Eye (tissue), 1 donor: Measurements from ENCODE around the gene ASTN2.
A peak's percentile ranks its signal among the peaks of the same experiment; 100 is the strongest.

Source experiments
- DNase-seq: peaks from one replicate; pipeline ENCODE4 v3.0.0-alpha.2; 2015

Gene ASTN2

DNA sequence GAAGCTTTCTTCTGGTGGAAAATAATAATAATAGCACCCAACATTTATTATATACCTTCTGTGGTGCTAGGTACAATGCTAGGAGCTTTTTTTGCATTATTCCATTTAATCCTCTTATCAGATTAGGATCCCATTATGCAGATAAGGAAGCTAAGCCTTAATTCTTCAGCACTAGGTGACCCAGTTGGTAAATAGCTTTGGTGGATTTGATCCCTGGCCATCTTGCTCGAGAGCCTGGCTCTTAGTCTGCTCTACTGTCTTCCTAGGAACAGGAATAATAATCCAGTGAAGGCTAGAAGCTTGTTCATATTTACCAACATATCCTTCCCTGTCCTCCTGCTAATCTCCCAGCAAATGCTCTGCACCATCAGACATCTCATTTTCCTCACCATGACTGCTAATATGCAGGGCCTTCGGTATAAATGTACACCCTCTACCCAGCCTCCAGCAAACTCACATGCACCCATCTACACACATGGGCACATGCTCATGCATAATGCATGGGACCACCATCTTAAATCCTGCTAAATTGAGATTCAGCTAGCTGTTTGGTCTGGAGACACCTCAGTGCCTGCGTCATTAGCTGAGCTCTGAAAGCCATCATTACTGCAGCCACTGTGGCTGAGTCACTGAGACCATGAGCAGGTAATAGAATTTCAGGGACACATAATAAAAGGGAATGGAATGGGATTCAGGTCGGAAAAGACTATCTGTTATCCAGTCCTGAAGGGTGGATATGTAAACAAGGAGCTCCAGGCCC is 640.3 kb downstream of the ASTN2 start:
- no peak for DNase-seq

DNA sequence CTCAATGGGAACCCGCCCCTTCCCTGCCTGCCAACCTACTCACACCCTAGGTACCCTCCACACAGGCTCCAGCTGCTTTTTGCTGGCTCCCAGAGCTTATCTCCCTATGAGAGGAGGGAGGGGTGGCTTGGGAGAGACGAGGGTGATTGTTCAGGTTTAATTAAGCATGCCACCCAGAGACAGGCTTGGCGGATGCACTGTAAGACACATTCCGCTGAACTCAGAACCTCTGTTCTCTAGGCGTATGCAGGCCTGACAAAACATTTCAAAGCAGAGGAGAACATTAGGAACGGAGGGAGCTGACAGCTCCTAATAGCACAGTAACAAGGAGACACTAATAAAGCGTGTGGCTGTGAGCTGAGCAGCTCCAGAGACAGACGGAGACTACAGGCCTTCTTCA is 647.6 kb downstream of the ASTN2 start:
- DNase-seq: peak; percentile 86

DNA sequence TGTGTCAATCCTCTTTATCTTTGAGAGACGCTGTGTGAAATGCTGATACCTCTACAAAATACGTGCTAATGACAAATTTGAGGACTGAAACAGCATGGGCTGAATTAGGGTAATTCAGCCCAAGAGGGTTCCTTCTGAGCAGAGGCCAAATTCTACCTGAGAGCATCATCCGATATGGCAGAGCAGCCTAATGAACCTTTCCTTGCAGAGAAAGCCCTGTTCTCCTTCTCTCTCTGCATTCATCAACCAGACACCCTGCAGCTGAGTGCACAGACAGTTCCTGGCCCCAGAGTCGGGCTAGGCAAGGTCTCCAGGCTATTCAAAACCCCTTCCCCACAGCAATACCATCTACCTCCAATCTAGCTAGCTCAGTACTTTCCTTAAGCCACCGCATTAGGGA is 649.8 kb downstream of the ASTN2 start:
- DNase-seq: peak; percentile 21

DNA sequence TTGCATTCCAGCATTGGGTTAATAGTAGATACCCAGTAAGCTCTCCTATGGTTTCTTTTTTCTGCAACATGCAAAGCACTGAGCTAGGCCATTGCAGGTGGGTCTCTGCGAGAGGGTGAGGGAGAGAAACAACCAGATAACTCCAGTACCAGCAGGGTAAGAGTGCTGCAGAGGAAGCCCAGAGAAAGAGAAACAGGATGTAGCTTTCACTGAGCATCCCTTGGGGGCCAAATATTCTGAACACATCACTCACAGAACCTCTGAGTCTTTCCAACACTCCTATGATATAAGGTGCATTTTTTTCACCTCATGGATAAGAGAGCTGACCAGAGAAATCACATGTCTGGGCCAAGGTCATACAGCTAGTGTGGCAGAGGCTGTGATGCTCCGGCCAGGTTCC is 651.1 kb downstream of the ASTN2 start:
- no peak for DNase-seq

DNA sequence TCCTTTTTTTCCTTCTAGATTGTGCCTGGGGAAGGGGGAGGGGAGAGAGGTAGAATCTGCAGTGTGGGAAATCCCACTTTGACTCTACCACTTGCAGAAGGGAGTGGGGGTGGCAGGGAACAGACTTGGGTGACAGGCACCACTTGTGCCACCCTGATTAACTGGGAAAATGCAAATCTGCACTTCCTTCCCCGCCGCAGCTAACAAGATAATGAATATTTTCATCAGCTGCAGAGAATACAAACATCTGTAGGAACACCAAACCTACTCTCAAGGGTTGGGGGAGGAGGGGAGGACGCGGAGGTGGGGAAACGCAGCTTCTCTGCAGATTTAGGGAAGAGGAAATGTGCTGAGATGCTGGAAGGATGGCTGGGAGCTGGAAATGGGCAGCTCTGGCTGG is 654.2 kb downstream of the ASTN2 start:
- DNase-seq: no peak

DNA sequence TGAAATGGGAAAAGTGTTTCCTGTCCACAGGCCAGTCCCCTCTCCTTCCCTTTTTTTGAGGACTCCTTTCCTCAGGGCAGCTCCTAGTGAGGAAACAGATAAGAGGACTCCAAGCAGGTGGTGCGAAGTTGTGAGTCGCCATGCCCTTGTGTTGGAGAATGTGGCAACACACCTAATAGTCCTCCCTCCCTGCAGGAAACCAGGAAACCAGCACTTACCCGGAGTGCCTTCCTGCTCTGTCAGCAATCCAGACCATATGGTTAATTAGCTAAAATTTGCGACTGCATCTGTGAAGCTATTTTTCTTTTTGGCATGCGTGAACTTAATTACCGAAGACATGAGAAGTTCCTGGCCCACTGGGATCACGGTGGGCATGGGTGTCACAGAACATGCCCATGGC is 657.8 kb downstream of the ASTN2 start:
- no peak for DNase-seq

DNA sequence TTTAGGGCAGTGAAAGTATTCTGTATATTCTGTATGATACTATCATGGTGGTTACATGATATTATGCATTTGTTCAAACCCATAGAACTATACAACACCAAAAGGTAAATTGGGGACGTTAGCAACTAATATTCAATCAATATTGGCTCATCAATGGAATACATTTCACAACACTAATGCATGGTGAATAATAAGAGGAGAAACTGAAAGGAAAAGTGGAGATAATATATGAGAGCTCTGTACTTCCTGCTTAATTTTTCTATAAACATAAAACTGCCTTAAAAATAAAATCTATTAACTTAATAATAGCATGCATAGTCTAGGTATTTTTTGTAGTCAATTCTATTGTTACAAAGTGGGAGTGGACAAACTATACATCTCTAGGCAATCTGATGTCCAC is 661.5 kb downstream of the ASTN2 start:
- no peak for DNase-seq

DNA sequence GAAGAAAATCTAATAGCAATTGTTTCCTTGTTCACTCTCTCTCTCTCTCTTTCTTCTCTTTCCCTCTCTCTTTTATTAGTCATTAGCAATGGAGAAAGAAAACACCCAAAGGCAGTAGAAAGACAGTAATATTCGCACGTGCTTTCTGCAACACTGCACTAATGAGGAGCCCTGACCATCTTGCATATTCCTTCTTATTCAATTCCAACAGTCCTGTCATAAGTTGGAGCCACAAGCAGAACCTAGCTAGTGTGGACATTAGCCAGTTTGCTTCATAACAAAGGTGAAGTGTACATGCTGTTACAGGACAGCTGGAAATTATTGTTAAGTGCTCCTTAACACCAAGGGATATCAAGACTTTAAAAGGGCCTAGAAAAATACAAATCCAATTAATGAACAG is 664.3 kb downstream of the ASTN2 start:
- DNase-seq: no peak

DNA sequence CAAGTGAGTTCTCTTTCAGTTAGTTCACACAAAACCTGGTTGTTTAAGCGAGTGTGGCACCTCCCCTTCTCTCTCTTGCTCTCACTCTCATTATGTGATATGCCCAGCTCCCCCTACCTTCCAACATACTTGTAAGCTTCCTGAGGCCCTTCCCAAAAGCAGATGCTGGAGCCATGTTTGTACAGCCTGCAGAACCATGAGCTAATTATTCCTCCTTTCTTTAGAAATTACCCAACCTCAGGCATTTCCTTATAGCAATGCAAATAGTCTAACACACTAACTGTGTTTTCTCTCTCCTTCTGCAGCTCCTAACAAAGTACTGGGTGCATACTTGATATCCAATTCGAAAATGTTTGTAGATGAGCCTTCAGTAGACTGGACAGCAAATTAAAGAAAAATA is 665.1 kb downstream of the ASTN2 start:
- no peak for DNase-seq

DNA sequence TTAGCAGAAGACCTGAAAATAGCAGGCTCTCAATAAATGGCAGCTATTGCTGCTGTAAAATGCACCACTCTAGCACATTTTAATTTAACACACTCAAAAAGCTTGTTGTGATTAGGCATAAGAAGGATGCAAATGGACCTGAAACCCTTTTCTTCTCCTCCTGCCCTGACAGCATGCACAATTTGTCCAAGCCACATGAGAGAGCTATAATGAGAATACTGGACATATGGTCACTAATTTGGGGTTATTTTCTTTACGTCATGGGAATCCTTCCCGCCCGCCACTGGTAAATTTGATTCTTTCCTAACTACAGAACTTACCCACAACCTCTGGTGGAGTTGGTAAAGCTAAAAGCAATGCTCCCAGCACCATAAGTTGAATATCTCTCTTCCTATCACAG is 665.7 kb downstream of the ASTN2 start:
- no peak for DNase-seq

DNA sequence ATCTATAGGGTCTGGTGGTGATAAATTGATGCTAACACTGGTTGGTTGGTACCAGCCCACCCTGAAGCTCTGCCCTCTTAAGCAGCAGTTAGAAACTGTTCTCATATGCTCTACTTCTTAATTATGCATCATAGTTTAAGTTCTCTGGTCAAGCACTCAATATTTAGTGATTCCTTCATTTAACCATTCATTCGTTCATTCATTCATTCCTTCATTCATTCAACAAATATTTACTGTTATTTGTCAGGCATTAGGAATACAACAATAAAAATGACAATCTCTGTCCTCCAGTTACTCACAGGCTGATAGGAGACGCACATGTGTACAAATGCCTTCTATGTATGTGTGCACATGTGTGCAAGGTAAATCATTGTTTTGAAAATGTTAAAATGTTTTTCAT is 673.1 kb downstream of the ASTN2 start:
- no peak for DNase-seq

DNA sequence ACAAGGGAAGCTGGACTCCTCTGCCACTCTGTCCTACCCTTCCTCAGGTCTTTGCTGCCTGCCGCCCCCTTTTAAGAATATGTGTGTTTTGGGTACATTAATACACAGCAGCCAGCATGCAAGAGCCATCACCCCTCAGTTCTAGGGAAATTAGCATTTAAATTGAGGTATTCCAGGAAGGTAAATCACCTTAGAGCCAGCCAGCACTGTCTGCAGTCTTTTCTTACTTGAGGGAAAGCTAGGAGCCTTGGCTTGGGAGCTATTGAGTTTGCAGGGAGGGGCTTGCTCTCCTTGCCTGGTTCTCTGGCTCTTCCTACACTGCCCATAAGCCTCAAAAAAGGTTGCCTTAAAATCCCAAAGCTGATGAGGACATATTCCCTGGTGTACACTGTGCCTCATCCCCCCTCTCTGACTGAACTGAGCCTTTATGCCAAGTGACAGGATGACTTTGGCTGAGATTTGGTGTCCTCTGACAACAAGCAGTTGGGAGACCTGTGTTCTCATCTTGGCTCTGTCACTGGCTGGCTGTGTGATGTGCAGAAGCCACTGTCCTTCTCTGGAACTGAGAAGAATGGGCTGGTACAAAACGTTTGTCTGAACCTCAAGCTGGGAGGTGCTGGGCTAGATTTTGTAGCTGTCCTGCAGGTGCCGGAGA is 673.6 kb downstream of the ASTN2 start:
- no peak for DNase-seq

DNA sequence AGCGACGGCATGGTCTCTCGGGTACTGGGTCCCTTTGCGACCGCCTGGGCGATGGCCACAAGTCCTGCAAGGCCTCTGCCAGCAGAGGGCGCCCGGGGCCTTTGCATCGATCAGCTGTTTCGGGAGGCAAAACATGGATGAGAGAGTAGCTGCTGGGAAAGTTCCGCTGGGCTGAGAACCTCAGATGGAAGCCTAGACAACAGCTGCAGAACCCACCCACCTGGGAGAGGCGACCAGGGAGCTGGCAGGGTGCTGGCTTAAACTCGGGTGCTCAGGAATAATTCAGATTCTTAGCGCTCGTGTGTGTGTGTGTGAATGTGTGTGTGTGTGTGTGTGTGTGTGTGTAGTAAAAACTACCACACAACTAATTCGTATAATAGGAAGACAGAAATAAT is 677.7 kb downstream of the ASTN2 start:
- DNase-seq: peak; percentile 92

DNA sequence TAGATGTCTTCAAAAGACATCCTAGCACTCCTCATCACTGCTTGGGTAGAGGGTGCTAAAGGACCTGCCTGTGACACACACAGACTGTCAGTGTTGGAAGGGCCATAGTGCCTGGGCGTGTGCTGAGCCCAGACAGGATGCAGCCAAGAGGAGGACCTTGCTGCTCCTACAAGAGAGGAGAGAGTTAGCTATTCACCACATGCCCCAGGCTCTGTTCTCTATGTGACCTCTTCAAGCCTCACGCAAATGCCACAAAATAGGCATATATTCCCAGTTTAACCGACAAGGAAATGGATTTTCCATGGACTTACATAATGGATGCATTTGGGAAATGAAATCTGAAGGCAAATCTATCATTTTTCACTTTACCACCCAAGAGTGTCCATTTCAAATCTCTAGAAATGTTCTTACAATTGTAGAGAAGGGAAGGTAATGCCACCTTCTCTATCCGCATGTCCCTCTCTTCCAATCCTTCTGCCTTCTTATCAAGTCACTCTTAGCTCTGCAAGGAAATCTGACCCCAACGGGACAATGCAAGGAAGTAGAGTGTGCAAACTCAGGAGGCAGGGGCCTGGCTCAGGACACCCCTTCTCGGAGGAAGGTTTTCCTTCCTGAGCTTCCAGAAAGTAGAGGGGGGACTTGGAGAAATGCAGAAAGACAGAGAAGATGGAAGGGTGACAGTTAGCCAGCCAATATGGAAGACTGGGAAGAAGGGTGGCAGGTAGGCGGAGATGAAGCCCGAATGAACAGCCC is 678.3 kb downstream of the ASTN2 start:
- DNase-seq: no peak

DNA sequence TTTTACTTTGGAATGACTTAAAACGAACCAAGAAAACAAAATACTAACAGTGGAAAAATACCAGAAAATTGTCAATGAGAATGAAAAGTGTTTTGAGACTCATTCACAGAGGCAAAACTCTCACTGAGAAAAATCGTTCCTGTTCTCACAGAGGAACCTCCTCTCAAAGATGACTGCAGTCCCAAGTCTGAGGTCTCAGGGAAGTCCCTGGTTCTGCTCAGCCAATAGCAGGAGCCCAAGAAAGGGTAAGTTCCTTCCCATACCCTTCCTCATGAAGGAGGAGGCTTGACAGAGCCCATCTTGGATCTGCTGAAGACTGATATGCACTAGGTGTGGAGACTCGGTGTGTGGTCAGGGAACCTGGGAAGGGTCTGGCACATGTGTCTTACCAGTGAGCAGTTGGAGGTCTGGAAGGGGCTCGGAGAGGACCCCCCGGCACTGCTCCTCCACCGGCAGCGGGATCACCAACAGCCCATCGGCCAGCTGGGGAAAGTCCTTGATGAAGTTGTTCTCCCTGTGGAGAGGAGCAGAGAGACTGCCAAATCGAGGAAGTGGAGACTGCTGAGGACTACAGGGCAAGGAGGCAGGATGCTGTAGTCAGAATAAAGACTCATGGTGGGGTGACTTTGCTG is 681.7 kb downstream of the ASTN2 start:
- no peak for DNase-seq

DNA sequence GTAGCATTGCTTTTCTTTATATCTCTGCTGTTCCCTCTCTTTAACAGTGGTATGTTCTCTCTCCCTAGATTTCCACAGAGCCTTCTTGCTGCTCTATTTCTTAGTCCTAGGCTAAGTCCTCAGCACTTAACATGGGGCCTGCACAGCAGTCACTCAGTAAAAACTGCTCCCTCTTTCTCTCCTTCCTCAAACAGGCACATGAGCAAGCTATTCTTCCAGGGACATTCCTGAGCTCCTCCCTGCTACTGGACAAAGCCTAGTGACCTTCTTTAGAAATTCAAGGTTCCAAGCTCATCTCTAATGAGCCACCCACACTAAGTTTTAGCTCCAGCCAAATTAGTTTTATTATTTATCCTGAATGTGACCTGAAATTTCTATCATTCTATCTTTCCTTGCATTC is 688.3 kb downstream of the ASTN2 start:
- DNase-seq: peak; percentile 29

DNA sequence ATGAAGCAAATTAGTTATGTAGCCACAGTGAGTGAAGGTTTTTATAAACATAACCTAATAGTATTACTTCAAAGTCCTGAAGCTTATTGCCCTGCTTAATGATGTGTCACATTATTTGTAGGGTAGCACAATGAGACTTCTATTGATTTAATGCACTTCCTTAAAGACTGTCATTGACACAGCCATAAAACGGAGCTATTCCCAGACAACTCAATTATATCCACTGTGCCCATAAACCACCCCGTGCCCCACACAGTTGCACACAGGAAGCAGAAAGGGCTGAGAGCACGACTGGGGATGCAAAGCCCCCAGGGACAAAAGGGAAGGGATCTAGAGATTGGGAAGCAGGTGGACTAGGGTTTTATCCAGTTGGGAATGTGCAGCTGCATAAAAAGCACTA is 690.7 kb downstream of the ASTN2 start:
- DNase-seq: no peak

DNA sequence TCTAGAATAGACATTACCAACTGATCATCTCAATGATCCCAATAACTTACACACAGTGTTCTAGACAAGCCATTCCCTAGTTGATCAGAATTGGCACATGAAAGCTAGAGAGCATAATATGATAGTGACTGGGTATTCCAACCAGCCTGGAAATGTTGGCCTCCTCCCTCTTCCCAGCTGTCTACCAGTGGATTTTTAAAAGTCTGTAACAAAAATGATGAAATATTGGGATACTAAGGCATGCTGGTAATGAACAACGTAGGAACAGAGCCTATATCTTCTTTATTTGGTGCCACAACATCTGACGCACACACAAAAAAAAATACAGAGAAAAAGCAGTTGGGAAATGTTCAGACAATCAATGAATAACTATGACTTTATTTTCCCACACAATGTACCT is 692.9 kb downstream of the ASTN2 start:
- DNase-seq: no peak

DNA sequence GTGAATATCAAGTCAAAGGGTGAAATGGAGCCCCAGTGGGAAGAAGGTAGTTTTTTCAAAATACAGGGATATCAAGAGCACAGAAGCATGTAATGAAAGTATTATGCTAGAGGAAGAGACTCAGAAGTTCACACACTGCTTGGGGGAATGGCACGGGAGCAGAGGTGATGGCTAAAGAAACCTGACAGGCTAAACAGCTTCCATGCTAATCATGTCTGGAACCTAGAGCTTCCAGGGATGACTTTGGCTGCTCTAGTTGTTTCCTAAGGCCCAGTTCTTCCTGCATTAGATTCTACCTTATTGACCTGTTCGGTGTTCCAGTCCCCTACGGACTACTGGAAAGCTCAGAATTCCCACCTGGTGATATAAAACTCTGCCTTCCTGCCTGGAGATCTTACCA is 693.4 kb downstream of the ASTN2 start:
- no peak for DNase-seq

DNA sequence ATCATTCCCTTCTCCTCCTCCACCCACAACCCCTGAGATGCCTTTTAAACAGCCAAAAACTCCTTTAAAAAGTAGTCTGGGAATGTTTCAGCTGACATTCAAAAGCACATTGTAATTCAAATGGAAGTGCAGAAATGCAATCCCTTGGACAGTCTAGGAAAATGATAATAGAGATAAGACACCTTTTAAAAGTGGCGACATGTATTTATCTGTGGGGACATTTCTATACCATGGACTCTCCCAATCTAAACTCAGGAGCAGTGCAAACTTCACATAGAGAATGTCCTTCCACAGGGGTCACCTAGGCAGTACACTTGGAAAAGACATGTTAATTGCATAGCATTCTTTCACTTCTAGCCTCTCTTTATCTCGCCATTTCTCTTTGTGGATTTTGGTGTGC is 694.7 kb downstream of the ASTN2 start:
- DNase-seq: no peak

DNA sequence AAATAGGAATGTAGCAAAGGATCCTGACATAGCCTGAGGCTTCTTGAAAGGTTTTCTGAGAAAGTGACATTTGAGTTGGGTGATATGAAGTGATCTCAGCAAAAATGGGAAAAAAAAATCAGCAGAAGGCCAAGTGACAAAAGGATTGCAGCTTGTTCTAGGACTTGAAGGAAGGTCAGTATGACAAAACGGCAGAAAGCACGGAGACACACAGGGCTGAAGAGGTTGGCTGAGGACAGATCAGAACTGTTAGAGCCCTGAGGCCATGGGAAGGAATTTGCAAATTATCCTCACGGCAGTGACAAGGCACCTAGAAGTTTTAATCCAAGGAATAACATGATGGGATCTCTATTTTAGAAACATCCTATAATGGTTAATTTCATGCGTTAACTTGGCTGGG is 696.7 kb downstream of the ASTN2 start:
- DNase-seq: no peak

DNA sequence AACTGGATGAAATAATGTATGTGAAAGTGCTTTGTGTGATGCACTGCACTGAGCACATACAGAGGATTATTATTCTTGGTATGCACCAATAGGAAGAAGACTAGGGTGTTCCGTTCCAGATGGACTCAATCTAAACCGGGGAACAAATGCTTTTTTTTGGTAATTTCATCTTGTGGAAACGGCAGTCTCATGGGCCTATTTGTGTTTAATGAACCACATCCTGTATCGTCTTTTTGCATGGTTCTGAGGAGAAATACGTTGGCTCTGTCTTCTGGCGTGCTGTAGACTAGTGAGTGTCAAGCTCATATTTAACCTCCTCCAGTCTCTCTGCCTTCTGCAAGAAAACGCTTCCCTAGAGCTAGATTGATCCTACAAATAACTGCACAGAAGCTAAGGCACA is 697.7 kb downstream of the ASTN2 start:
- peak; percentile 40 for DNase-seq

DNA sequence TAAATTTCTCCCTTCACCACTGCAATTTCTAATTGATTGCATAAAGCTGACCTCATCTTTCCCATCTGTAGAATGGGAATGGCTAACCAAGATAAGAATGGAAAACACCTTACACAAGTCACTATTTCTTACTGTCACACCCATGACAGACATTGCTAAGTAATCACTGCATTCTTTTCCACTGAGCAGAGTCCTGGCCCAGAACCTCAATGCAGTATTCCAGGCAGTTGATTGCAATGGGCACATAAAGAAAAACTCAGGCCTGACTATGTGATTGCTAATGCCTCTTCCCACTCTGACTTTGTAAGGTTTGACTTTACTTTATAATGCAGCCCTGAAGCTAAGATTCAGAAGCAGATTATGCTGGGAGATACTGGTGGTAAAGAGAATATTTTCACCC is 698.4 kb downstream of the ASTN2 start:
- DNase-seq: no peak

DNA sequence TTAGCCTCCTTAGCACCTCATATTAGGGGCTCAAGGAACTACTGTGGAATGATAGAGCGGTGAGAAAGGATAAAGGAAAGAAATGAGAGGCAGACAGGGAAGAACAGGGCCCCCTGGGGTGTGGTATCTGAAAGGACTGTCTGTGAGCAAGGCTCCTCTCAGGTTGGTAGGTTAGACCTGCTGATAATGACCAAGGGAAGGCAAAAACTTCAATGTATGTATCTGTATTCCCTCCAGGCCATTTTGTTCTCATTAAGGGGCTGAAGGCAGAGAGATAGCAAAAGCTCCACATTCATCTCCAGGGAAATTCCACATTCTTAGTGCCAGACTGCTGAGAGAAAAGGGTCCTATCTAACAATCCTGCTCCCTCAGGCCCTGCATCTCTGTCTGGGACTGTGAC is 699.1 kb downstream of the ASTN2 start:
- DNase-seq: no peak
